NCI-H2107 (cell line): Measurements from ENCODE around the gene UBE2E1.
"Not testable (repeated sequence)": the region's sequence is repeated elsewhere in the genome, so short reads cannot be mapped to it uniquely, and the experiment has no call there.

Source experiments
- DNase-seq: peaks from one replicate; lab custom pipeline; 2025; lab: John Stamatoyannopoulos, UW

Gene UBE2E1

DNA sequence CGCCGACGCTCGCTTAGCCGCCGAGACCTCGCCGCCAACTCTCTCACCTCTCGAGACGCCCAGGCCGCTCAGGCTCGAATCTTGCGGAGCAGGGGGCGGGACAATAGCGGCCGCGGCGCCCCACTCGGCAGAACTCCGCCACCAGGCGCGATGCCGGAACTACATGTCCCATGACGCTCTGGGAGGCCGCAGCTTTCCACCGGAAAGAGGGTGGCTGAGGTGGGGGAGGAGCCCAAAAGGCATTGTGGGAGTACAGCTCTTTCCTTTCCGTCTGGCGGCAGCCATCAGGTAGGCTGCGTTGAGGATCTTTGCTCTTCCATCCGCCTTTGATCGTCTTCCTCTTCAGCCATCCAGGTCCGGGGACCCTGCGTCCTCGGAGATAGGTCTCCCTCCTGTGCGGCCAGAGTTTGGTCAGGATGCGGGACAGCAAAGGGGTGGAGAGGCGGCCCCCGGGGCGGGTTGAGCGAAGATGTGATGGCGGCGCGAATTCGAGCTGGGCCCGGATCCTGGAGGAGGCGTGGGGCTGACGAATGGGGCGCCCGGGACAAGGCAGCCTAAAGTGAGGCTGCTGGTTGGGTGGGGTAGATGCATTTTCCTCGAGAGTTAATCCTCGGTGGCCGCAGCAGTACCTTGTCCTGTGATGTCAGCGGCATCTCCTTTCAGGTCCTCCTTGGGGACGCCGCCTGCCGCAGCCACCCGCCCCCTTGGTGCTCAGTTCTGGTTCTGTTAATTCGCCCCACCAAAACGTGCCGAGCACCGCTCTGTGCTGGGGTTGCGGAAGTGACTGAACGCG lies 111.3 kb downstream of the UBE2E1 start, which contains the start of the genes NKIRAS1 and RPL15:
TSS of gene NKIRAS1 (minus strand) at position 105 of the 793 bp plus-strand sequence. CDS start 6,086 bp downstream, outside the sequence.
TSS of gene RPL15 (plus strand) at position 247 of the 793 bp plus-strand sequence. CDS start 728 bp downstream, outside the sequence.
- peak; percentile 66 for DNase-seq

DNA sequence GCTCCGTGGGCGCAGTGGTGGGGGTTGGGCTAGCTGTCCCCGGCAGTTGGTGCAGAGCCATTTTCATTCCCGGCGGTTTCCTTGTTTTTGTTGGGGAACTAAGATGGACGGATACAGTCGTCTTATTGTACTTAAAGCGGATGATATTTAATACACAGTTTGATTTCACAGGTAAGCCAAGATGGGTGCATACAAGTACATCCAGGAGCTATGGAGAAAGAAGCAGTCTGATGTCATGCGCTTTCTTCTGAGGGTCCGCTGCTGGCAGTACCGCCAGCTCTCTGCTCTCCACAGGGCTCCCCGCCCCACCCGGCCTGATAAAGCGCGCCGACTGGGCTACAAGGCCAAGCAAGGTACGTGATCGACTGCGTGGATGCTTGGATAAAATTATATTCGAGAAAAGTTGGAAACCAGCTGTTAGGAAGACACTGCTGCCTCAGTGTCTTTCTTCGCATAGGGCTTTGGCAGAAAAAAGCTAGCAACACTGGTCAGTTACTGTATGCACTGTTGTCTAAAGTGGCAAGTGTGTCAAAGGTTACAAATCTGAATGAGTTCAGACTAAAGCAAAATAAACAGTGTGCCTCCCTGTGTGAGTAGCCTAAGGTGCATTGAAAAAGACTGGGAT lies 112.0 kb downstream of the UBE2E1 start:
- not testable (repeated sequence) for DNase-seq

DNA sequence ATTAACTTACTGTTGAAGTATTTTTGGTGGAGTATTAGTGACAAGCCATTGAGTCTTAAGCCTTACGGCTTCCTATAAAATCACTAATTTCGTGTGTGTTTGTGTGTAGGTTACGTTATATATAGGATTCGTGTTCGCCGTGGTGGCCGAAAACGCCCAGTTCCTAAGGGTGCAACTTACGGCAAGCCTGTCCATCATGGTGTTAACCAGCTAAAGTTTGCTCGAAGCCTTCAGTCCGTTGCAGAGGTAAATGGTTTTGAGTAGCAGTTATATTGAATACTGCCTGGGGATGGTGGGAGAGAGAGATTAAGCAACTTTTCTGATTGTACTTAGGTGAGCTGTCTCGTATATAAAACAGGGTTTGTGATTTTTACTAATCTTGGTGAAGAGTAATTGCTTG lies 112.6 kb downstream of the UBE2E1 start:
- not testable (repeated sequence) for DNase-seq

DNA sequence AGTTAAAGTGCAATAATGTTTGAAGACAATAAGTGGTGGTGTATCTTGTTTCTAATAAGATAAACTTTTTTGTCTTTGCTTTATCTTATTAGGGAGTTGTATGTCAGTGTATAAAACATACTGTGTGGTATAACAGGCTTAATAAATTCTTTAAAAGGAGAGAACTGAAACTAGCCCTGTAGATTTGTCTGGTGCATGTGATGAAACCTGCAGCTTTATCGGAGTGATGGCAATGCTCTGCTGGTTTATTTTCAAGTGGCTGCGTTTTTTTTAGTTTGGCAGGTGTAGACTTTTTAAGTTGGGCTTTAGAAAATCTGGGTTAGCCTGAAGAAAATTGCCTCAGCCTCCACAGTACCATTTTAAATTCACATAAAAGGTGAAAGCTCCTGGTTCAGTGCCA lies 113.9 kb downstream of the UBE2E1 start:
- no peak for DNase-seq

DNA sequence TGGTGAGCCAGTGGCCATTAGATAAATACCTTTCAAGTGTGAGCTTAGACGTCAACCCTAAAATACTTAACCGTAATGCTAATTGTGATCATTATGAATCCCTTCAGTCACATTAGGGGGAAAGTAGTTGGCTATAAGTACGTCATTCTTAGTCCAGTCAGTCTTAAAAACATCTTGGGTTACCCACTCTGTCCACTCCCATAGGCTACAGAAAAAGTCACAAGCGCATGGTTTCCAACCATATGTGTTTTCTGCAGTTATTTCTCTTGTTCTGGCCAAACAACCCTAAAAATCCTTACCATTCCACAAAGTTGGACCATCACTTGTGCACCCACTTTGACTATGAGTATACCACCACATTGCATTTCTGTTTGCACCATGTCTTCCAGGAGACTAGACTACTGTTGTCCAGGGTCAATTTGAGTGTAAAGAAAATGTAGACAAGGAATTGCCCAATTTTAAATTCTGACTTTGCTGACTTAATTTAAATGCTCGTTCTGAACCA lies 114.4 kb downstream of the UBE2E1 start:
- DNase-seq = no peak

DNA sequence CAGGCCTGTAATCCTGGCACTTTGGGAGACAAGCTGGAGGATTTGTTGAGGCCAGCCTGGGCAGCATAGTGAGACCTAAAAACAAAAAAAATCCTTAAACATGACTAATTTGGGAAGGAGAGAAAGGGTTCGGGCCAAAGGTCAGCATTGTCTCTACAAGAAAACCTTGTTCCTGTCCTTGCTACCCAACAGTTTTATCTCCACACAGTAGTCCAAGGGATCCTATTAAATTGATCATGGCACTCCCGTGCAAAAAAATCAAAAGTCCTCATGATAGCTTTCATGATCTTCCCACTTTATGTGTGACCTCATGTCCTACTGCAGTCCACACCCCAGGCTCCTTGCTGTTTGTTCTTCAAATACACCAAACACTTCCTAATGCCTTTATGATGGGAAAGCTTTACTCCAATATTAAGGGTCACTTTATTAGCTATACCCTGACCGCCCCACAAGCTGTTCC lies 115.3 kb downstream of the UBE2E1 start:
- no peak for DNase-seq

DNA sequence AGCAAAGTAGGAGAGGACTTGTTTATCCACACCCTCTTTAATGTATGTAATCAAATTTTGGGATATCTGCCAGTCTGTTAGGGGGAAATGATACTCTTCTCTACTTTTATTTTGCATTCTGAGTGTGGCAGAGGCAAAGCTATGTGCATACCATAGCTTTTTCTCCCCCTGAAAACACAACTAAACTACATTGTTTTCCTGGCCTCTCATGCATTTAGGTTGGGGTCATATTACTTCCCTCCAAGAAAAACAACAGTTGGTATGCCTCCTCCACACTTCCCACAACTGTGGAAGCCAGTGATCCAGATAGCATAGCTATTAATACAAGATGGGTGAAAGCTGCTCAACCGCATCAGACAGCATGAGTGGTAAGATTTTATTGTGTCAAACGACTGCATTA lies 118.0 kb downstream of the UBE2E1 start:
- DNase-seq = no peak

DNA sequence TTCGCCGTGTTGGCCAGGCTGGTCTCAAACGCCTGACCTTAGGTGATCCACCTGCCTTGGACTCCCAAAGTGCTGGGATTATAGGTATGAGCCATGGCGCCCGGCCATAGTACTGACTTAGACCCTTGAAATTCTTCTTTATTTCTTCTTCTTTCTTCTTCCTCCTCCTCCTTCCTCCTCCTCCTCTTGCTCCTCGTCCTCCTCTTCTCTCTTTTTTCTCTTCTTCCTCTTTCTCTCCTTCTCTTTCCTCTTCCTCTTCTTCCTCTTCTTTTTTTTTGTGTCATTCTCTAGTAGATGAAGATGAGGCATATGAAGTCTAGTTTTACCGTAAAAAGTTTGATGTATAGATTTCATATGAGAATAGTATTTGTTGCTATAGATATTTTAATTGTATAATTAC lies 120.5 kb downstream of the UBE2E1 start:
- no peak for DNase-seq

DNA sequence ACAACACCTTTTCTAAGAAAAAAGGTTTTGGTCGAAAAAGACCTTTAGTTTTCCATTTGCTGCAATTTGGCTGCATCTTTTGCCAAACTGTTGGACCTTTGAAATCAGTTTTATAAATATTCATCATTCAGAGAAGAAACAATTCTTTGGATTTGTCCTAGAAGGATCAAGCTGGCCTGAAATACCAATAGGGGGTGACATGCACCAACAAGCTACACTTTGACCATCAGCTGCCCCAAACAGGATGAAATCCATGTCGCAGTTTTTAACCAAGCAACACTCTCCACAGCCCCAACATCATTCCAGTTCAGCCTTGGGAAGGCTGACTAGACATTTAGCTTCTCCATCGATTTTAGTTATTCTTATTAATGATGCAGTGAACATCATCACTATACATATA lies 121.0 kb downstream of the UBE2E1 start:
- DNase-seq = no peak

DNA sequence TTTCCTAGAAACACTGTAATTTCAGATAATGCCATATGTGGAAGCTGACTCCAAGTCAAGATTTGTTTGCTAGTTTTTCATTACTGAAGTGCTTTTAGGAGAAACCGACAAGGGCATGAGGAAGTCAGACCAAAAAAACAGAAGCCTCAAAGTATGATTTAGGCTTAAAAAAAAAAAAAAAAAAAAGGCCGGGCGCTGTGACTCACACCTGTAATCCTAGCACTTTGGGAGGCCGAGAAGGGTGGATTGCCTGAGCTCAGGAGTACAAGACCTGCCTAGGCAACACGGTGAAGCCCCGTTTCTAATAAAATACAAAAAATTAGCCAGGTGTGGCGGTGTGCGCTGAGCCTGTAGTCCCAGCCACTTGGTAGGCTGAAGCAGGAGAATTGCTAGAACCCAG lies 122.8 kb downstream of the UBE2E1 start:
- DNase-seq = no peak

DNA sequence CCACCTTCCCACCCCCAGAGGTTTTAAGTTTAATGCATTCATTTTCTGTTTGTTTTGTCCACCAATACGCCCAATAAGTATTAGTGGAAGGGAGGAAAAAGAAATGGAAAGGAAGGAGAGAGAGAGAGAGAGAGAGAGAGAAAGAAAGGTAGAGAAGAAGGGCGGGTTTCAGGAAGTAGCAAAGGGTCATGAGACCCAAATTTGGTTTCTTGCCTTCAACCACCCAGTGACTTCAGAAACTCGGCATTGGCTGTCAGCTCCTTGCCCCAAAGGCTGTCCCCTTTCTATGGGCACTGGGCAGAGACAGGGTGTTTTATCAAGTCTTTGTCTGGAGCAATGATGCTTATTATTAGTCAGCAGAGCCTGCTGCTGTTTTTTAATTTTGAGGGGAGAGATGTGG lies 125.8 kb downstream of the UBE2E1 start:
- no peak for DNase-seq

DNA sequence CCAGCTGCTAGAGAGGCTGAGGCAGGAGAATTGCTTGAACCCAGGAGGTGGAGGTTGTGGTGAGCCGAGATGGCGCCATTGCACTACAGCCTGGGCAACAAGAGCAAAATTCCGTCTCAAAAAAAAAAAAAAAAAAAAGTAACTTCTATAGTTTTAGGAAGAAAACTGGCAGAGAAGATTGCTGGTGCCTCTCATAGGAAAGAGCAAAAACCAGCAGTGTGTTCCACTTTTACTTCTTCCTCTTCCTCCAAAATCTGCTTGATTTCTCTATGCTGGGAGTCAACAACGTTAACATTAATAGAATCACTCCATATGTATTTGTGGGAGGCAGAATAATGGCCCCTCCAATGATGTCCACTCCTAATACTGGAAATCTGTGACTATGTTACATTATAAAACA lies 126.8 kb downstream of the UBE2E1 start:
- DNase-seq = no peak

DNA sequence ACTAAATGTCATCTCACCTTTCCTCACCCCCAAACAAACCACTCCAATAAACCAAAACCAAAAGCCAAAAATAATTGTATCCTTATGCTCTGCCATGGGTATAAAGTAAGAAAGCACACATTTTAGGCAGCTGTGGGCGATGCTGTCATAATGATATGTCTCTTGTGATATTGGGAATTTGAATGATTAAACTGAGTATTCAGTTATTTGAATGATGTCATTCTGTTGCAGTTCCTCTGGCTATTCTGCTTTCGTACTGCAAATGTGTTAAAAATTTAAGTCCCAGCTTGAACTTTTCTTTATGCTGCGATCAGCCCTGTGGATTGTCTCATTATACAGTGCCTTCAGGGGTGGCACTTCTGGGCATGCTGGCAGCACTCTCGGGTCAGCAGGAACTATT lies 128.5 kb downstream of the UBE2E1 start:
- no peak for DNase-seq

DNA sequence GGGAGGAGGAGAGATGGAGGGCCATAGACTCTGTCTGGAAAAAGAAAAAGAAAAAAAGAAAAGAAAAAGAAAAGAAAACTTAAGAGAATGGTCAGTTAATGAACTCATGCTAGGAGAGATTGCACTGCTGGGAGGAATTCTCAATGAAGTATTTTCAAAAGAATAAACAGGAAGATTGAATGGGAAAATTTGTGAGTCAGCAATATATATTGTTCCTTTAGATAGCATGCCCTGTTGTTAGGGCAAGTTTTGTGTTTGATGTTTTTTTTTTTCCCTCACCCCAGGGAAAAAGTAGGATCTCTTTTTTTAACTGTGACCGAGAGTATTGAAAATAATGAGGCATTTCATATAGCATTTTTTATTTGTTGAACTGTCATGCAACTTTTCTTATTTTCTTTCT lies 131.5 kb downstream of the UBE2E1 start:
- no peak for DNase-seq

DNA sequence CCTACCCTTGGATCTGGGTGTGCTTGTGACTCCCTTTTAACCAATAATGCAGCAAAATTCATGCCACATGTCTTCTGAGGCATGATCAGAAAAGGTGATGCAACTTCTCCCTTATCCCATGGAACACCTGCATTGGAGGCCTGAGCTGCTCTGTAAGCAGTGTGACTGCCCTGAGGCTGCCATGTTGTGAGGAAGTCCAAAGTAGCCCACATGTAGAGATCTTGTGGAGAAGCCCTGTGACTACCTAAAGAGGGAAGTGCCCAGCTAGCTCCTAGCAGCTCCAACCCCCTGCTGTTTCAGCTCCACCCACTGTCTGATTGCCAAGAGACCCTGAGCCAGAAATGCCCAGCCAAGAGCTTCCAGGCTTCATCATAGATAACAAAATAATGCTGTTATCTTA lies 132.9 kb downstream of the UBE2E1 start:
- DNase-seq = no peak

DNA sequence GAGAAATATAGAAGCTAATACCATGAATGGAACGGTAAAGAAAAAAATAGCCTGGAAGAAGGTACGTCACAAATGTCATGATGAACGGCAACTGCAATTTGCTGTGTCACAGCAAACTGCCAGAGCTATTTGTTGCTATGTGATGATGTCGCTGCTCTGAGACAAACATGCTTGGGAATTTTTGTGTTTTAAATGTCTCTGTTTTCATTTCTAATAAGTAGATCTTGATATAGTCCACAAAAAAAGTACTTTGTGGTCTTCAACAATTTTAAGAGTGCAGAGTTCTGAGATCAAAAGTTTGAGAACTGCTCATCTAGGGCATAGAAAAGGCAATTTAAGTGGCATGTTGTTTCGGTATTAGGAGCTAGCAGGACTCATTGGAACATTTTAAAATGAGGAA lies 135.0 kb downstream of the UBE2E1 start:
- no peak for DNase-seq
